ENCODE results near the gene GNAQ.

Gene GNAQ

GRCh38 chr9:77673941-77674791, 357.4 kb downstream of the GNAQ start:
- intact Hi-C loops (cut with DNase I), result no loop called here

GRCh38 chr9:77672183-77672582, 359.4 kb downstream of the GNAQ start:
- intact Hi-C loops (cut with DNase I), result no loop called here
- no peak for DNase-seq

More at GRCh38 chr9:77673941-77674791, 357.4 kb downstream of the GNAQ start:
- no peak for DNase-seq

- intact Hi-C loops (cut with DNase I), result no loop called here
- no peak for DNase-seq
These were observed 364.5 kb downstream of the GNAQ start for GRCh38 chr9:77667151-77667550.
